Sigmoid colon (tissue), 7 donors: ENCODE measurements around the gene BRD8. TPM values are rescaled to one million over a fixed set of nuclear protein-coding genes. Genes with fewer than 3 reads are reported as not detected.

Source experiments
- DNase-seq: peaks from one replicate; pipeline ENCODE4 v3.0.0-alpha.2; 2019
- H3K27ac ChIP-seq, 4 donors: fragments of 200-600 bp; sonication (generic); one replicate each; pipeline ENCODE4 v1.5.1; 2016 to 2019; ENCODE audit warnings: mild to moderate bottlenecking in 1 of 4
- H3K27me3 ChIP-seq, 3 donors: fragments of 200-600 bp; sonication (generic); one replicate each; pipeline ENCODE4 v1.5.1; 2019; ENCODE audit warnings: mild to moderate bottlenecking in 1 of 3
- H3K36me3 ChIP-seq, 4 donors: fragments of 200-600 bp; sonication (generic); one replicate each; pipeline ENCODE4 v1.5.1; 2016 to 2019
- H3K4me1 ChIP-seq, 4 donors: fragments of 200-600 bp; sonication (generic); one replicate each; pipeline ENCODE4 v1.5.1; 2017 to 2019
- H3K4me3 ChIP-seq, 4 donors: fragments of 200-600 bp; sonication (generic); one replicate each; pipeline ENCODE4 v1.5.1; 2017 to 2019; ENCODE audit warnings: mild to moderate bottlenecking in 2 of 4, moderate library complexity in 1 of 4
- H3K9me3 ChIP-seq, 4 donors: fragments of 200-600 bp in 3 of 4; sonication (generic) in 3 of 4; one replicate each; pipeline versions ENCODE4 v1.5.1 to v1.6.1; 2013 to 2019
- CTCF ChIP-seq, 4 experiments: fragments of 450-650 bp in 3 of 4; fragments of 200-600 bp in 1 of 4; IDR thresholded peaks; one replicate each; pipeline ENCODE4 v1.5.1; 2016 to 2019; ENCODE audit warnings: antibody characterized with exemption in 4 of 4, mild to moderate bottlenecking in 3 of 4, moderate library complexity in 2 of 4
- EP300 ChIP-seq, 4 donors: sonication (generic); formaldehyde crosslinking; IDR thresholded peaks; one replicate each; pipeline ENCODE4 v1.6.1; 2017; ENCODE audit warnings: antibody characterized with exemption in 4 of 4
- POLR2A ChIP-seq, 2 donors: fragments of 450-650 bp; IDR thresholded peaks; one replicate each; pipeline ENCODE4 v1.6.1; 2016; ENCODE audit warnings: antibody characterized with exemption in 2 of 2, mild to moderate bottlenecking in 2 of 2, moderate library complexity in 2 of 2
- POLR2AphosphoS5 ChIP-seq, 4 donors: sonication (generic); formaldehyde crosslinking; IDR thresholded peaks; one replicate each; pipeline ENCODE4 v1.6.1; 2017; ENCODE audit warnings: antibody characterized with exemption in 4 of 4
- WGBS, 2 donors: extraction: QIAGEN DNeasy Blood & Tissue Kit; methylation state at CpG; one replicate each; pipeline ENCODE4 v1.1.7; 2013; 5-methylcytosine and 5-hydroxymethylcytosine counted together
- intact Hi-C: fragments of 100-400 bp; cut with DNase I; formaldehyde crosslinking; loops from one replicate; pipeline ENCODE4 v1.15.1; 2023
- polyA plus RNA-seq, 3 donors: library from polyadenylated mRNA; stranded (reverse); fragments of 200-250 nt; gene quantifications; one replicate each; pipeline ENCODE4 v1.2.3, GENCODE V29; 2013
- total RNA-seq, 4 donors: library from RNA; depleted of rRNA; stranded (reverse); fragments of >200 nt; gene quantifications; one replicate each; pipeline ENCODE4 v1.1.0, GENCODE V29; 2016
- donor health status: healthy with polysubstance abuse.
- donor health status: Bipolar disorder and iron deficiency.
- donor health status: healthy.

The BRD8 gene
- total and polyA plus RNA-seq, 7 donors = 13.4 to 52.3 (median 48.5) TPM

- Histone ChIP-seq H3K27ac (no peak overlapping the region), H3K9me3 (no peaks in the 10 kb centered on the region), H3K36me3 (no peaks in the 10 kb centered on the region), H3K4me1 (no peaks in the 10 kb centered on the region), H3K4me3 (no peak overlapping the region), H3K27me3 (no peaks in the 10 kb centered on the region)
- no peak for DNase-seq
- TF ChIP-seq EP300 (IDR thresholded peaks at IDR 0.05) = no peak
- no peak for TF ChIP-seq POLR2A (IDR thresholded peaks at IDR 0.05)
- no peak for TF ChIP-seq POLR2AphosphoS5 (IDR thresholded peaks at IDR 0.05)
- TF ChIP-seq CTCF (IDR thresholded peaks at IDR 0.05) = no peak
- intact Hi-C loops = no loop called here
- 81 to 92% methylated on average over 6 of the region's 6 CpGs for WGBS, 2 donors
Observed at GRCh38 chr5:138129347-138129746, 49.1 kb downstream of the BRD8 start.

- H3K4me3 ChIP-seq = no peak overlapping the region
- H3K9me3 ChIP-seq = no peaks in the 10 kb centered on the region
- DNase-seq = no peak
- intact Hi-C loops = no loop called here
- TF ChIP-seq POLR2AphosphoS5 (IDR thresholded peaks at IDR 0.05) (no peak), CTCF (IDR thresholded peaks at IDR 0.05) (no peak), POLR2A (IDR thresholded peaks at IDR 0.05) (no peak), EP300 (IDR thresholded peaks at IDR 0.05) (no peak)
- 33 to 45% methylated on average over 5 of the region's 5 CpGs for WGBS, 2 donors
- no peaks in the 10 kb centered on the region for H3K27me3 ChIP-seq
- H3K27ac ChIP-seq = no peak overlapping the region
- H3K36me3 ChIP-seq = no peaks in the 10 kb centered on the region
- no peaks in the 10 kb centered on the region for H3K4me1 ChIP-seq
Observed at GRCh38 chr5:138128334-138128733, 50.1 kb downstream of the BRD8 start.

GRCh38 chr5:138115254-138115653 lies 63.2 kb downstream of the BRD8 start:
- no peaks in the 10 kb centered on the region for H3K9me3 ChIP-seq
- TF ChIP-seq EP300 (IDR thresholded peaks at IDR 0.05) = no peak
- no peak for TF ChIP-seq POLR2A (IDR thresholded peaks at IDR 0.05)
- no peak for TF ChIP-seq POLR2AphosphoS5 (IDR thresholded peaks at IDR 0.05)
- no peak for TF ChIP-seq CTCF (IDR thresholded peaks at IDR 0.05)
- no peaks in the 10 kb centered on the region for H3K36me3 ChIP-seq
- H3K4me3 ChIP-seq = no peak overlapping the region
- intact Hi-C loops = no loop called here
- no peak for DNase-seq
- H3K4me1 ChIP-seq = peaks cover 0 to 24% (median 14%) of the 10 kb centered on the region in 4 donors
- no peaks in the 10 kb centered on the region for H3K27me3 ChIP-seq
- H3K27ac ChIP-seq = no peak overlapping the region

- 41 to 44% methylated on average over 1 of the region's 1 CpG for WGBS, 2 donors
- H3K4me1 ChIP-seq = peaks cover 0 to 24% (median 15%) of the 10 kb centered on the region in 4 donors
- intact Hi-C loops = no loop called here
- no peaks in the 10 kb centered on the region for H3K36me3 ChIP-seq
- DNase-seq = no peak
- H3K9me3 ChIP-seq = no peaks in the 10 kb centered on the region
- TF ChIP-seq CTCF (IDR thresholded peaks at IDR 0.05) (no peak), POLR2AphosphoS5 (IDR thresholded peaks at IDR 0.05) (peak in 1 of 4 donors; percentile 20)
- H3K27ac ChIP-seq = peak overlapping the region in 3 of 4 donors; percentile 39 to 54 (median 50)
- peak overlapping the region in 1 of 4 donors; percentile 5 for H3K4me3 ChIP-seq
- no peaks in the 10 kb centered on the region for H3K27me3 ChIP-seq
Observed at GRCh38 chr5:138111937-138112336, 66.5 kb downstream of the BRD8 start.

- 60 to 79% methylated on average over 4 of the region's 4 CpGs for WGBS, 2 donors
Observed at GRCh38 chr5:138111181-138111580, 67.2 kb downstream of the BRD8 start.

More at GRCh38 chr5:138111181-138111580, 67.2 kb downstream of the BRD8 start:
- intact Hi-C loops = no loop called here
- peak overlapping the region in 2 of 4 donors; percentile 50 to 54 for H3K27ac ChIP-seq
- H3K27me3 ChIP-seq = no peaks in the 10 kb centered on the region
- peak overlapping the region in 1 of 4 donors; percentile 8 for H3K4me3 ChIP-seq
- H3K9me3 ChIP-seq = no peaks in the 10 kb centered on the region
- H3K36me3 ChIP-seq = no peaks in the 10 kb centered on the region
- H3K4me1 ChIP-seq = peaks cover 0 to 24% (median 15%) of the 10 kb centered on the region in 4 donors
- no peak for DNase-seq
- TF ChIP-seq POLR2A (IDR thresholded peaks at IDR 0.05) (no peak), POLR2AphosphoS5 (IDR thresholded peaks at IDR 0.05) (no peak), EP300 (IDR thresholded peaks at IDR 0.05) (no peak), CTCF (IDR thresholded peaks at IDR 0.05) (no peak)
